T follicular helper cell (primary cell): ENCODE results near the gene SERTAD2.

ENCODE experiments used
- DNase-seq: peaks from one replicate; pipeline ENCODE4 v3.0.0-alpha.2; 2020; ENCODE audit warnings: low read depth

Gene SERTAD2

DNA sequence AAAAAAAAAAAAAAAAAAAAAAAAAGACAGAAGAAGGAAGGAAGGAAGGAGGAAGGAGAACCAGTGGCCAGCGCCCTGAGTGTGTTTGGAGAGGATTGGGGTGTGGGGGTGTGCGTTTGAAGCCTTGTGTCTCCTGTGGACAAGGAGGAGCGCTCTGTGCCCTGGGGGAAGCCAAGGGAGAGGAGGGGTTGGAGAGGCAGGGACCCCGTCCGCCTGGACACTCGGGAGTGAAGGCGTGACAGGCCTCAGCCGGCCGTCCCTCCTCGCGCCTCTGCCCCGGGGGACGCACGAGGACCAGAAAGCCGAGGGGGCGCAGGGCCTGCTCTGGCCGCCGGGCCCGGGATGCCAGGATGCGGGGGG lies 44.9 kb downstream of the SERTAD2 start:
- DNase-seq, result no peak

DNA sequence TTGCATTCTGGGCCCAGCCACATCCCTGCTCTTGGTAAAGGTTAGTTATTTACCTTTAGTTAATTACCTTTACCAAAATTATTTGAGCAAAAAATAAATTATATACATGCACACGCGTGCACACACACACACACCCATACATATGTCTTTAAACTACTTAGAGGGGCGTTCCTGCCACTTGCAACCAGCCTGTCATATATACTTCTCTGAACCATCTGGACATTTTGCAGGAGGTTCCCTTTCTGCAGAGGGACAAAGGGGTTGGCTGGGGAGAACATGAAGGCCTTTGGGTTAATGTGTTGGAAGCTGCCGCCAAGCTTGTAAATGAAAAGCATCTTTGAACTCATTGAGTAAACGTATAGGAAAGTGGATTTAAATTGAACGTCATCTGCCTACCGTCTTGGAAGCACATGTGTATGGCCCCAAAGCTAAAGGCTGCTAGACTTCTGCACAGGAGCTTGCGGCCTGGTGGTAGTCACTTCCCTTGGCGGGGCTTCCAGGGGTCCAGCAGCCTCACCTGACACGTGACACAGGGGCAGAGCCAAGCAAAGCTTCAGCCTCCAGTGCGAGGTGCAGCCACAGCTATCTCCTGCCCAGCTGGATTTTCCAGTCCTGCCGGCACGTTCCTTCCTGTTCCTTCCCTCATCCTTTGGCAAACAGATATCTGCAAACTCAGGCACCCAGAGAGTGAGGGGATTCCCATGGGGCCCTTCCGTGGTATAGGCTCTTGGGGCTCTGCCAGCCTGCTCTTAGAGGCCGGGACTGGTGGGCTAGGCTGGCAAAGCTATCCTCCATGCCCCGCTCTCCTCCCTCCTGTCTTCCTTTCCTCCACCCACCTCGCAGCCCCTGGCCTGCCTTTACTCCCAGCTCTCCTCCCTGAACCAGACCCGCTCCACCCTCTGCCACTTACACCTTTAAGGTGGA lies 46.1 kb downstream of the SERTAD2 start:
- no peak for DNase-seq

- peak; percentile 83 for DNase-seq
These were observed 47.0 kb downstream of the SERTAD2 start for GRCh38 chr2:64606479-64607363.

DNA sequence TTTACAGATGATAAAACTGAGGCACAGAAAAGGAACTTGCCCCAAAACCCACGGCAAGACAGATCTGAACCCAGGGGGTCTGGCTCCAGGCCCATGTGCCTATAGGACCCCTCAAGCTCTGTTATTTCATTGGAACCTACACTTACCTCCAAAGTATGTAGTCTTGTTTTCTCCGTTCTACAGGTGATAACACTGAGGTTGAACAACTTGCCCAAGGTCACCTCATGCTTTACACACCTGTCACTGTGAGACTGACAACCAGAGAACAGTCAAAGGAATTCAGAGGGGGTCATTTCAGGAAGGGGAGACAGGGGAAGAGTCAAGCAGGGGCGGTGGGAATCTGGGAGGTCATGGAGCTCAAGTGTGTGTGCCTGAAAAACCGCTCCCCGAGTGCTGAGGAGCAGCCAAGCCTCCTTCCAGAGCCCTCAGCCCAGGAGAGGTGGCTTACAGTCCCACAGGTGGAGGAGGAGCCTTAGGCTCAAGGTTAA lies 47.7 kb downstream of the SERTAD2 start:
- no peak for DNase-seq

DNA sequence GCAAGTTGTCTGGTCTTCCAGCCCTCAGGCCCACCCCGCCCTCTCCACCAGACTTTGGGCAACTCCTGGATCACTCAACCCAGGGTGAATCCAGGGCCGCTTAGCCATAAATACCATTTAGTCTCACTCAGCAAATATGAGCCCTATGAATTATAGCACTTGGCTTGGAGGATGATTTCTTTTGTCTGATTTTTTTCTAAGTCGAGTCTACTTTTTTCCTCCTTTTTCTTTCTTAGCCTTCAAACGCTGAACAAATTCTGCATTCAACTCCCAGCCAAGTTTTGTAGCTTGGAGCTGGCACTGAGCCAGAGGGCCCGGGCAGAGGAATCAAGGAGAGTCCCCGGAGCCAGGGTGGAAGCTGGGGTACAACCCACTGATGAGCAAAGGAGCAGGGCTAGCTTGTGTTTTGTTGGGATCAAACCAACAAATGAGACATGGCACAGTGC lies 48.7 kb downstream of the SERTAD2 start:
- DNase-seq, result no peak

- DNase-seq, result no peak
These were observed 49.6 kb downstream of the SERTAD2 start for GRCh38 chr2:64604155-64604554.

- no peak for DNase-seq
These were observed 51.3 kb downstream of the SERTAD2 start for GRCh38 chr2:64602436-64602835.

DNA sequence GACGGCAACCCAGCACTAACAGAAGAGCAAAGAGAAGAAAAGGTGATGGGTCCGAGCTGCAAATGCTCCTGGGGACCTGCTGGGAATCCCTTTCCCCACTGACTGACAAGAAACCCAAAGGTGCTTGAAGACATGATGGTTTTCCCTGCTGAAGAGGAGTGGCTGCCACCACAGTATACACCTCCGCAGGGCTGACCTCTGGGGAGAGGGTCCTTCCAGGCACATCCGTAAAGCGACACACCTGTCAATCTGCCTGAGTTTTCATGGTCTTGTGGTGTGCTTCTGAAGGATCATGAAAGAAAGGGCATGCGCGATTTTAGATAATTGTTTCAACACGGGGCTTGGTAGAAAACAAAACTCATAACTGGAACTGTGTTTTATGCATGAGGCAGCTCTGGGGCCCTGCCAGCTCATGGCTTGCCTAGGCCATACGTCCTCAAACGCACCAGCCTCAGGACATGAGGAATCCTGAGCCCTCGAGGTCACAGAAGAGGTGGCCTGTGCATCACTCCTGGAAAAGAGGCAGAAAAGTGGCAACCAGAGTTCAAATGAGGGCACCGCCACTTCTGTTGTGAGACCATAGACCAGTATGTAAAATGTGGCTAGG lies 51.8 kb downstream of the SERTAD2 start:
- DNase-seq, result no peak

- DNase-seq, result no peak
These were observed 52.5 kb downstream of the SERTAD2 start for GRCh38 chr2:64601034-64601754.

DNA sequence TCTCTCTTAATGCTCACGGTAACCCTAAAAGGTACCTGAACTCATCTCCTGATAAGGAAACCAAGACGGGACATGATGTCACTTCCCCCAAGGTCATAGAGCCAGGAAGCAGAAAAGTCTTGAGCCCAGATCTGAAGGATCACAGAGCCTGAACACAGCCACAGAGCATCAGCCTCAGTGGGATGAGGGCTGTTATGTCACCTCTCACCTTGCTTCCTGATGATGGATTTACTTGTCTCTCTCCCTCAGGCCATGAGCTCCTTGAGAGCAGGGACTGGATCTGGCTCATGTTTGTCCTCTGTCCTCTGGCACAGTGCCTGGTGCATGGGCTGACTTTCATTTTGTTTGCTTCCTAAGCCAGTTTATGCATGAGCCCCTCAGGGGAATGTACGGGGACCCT lies 54.2 kb downstream of the SERTAD2 start:
- DNase-seq, result no peak

- DNase-seq, result no peak
These were observed 55.5 kb downstream of the SERTAD2 start for GRCh38 chr2:64598226-64598625.

DNA sequence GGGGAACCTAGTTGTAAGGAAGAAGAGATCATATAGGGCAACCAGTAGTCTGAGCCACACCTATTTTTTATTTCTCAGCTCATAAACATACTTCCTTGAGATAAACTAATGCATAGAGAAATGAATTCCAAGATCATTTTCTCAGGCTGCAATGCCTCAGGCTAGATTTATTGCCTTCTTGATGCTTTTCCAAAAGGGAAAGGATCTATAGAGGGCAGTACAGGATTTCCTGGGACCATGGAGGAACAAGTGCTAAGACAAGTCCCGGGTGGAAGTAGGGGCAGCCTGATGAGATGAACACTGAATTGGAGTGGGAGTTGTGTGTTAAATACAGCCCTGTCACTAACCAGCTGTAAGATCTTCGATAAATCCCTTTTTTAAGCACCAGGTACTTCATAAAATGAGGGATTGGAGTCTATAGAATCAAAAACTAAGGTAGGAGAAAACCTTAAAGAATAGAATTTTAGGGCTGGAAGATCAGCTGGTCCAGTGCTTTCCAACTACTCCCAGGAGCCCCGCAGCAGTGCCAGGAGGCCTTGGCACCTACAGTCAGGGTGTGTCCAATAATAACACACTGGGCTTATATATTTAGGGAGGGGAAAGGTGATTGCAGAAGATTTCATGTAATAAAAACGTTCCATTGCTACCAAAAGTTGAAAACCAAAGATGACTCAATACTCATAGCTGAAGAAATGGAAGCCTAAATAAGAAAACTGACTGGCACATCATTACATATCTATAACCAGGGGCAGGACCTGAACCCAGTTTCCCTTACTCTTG lies 58.1 kb downstream of the SERTAD2 start:
- no peak for DNase-seq

GRCh38 chr2:64594226-64594989 lies 59.3 kb downstream of the SERTAD2 start:
- DNase-seq, result no peak

DNA sequence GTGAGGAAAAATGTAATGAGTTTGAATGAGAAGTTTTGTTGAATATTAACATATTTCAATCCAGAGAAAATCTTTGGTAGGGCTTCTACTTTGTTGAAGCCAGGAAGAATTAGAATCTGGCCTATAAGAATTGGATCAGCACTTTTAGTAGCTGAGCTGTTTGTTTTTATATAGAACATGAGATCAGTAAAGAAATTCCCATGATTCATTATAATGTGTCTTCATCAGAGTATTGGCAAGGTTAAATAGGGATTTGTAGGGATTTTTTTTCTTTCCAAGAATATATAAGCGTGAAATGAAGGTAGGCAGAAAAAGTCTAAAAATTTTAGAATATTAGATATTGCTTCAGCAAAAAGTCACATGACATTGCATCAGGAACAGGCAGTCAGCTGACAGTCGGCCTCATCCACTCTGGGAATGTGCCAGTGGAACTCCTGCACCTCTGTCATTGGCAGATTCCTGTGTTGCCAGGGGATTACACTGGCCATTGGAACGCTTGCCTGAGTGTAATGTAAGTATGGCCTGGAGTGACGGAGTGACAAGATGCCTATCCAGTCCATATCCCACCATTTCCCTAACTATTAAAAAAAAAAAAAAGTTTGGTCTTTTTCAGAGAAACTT lies 60.6 kb downstream of the SERTAD2 start:
- DNase-seq, result no peak

DNA sequence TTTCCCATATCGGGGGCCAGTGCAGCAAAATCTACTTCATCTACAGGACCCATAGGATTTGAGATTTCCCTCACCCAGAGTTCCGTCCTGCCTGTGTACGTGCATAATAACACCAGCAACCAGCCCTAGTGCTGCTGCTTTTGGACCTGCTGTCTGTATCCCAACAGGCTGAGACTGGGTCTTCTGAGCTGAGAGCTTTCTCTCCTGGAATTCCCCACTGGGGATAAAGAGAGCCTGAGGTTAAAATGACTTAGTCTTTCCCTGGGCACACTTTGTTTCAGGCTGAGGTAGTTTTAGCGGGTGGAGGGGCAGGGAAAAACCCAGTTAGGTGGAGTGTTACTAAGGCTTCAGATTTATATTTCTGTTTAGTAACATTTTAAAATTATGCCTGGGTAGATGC lies 62.5 kb downstream of the SERTAD2 start:
- no peak for DNase-seq

- DNase-seq, result no peak
These were observed 66.2 kb downstream of the SERTAD2 start for GRCh38 chr2:64587561-64587960.

GRCh38 chr2:64586883-64587481 lies 66.7 kb downstream of the SERTAD2 start:
- DNase-seq, result no peak

DNA sequence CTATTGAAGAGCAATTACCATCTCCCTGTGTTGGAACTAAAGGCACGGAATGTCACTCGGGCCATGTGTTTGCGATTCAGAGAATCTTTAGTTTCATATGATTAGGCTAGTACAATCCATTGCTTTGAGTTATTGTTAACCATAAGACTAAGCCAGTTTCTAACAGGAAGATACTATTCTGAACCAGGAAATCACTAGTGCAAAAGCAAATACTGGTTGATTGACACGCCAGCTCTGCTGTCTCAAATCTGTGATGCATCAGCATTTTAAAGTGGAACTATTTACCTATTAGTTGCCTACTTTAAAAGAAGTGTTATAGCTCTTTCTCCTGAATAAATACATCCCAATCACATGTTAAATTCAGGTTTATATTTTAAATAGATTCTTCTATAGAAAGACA lies 67.7 kb downstream of the SERTAD2 start:
- DNase-seq, result no peak

GRCh38 chr2:64582774-64583340 lies 70.9 kb downstream of the SERTAD2 start:
- no peak for DNase-seq
